Measurements from ENCODE around the gene CIZ1. TPM values are rescaled to one million over a fixed set of nuclear protein-coding genes. Genes with fewer than 3 reads are reported as not detected.
"Not testable (repeated sequence)": the region's sequence is repeated elsewhere in the genome, so short reads cannot be mapped to it uniquely, and the experiment has no call there.

CIZ1 gene, protein sequence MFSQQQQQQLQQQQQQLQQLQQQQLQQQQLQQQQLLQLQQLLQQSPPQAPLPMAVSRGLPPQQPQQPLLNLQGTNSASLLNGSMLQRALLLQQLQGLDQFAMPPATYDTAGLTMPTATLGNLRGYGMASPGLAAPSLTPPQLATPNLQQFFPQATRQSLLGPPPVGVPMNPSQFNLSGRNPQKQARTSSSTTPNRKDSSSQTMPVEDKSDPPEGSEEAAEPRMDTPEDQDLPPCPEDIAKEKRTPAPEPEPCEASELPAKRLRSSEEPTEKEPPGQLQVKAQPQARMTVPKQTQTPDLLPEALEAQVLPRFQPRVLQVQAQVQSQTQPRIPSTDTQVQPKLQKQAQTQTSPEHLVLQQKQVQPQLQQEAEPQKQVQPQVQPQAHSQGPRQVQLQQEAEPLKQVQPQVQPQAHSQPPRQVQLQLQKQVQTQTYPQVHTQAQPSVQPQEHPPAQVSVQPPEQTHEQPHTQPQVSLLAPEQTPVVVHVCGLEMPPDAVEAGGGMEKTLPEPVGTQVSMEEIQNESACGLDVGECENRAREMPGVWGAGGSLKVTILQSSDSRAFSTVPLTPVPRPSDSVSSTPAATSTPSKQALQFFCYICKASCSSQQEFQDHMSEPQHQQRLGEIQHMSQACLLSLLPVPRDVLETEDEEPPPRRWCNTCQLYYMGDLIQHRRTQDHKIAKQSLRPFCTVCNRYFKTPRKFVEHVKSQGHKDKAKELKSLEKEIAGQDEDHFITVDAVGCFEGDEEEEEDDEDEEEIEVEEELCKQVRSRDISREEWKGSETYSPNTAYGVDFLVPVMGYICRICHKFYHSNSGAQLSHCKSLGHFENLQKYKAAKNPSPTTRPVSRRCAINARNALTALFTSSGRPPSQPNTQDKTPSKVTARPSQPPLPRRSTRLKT
- 95.1 TPM for polyA plus RNA-seq
- long read RNA-seq, donor 1, partial matches to known transcripts = 0 of 6 reads
- long read RNA-seq, donor 1, other reads (novel, unspliced or antisense) = 0 of 6 reads
- long read RNA-seq, donor 2, transcript CIZ1-204 (17 exons, 2,984 nt) = major isoform, 7 of 56 reads
- long read RNA-seq, donor 2, partial matches to known transcripts = 43 of 56 reads
- long read RNA-seq, donor 2, other reads (novel, unspliced or antisense) = 0 of 56 reads
- long read RNA-seq, donor 3 = 0 reads
- long read RNA-seq, donor 4 = 0 reads
- long read RNA-seq, donor 5, partial matches to known transcripts = 0 of 3 reads
- long read RNA-seq, donor 5, other reads (novel, unspliced or antisense) = 0 of 3 reads
- long read RNA-seq, donor 6, transcript CIZ1-220 (3 exons, 843 nt) = minor isoform, 5 of 275 reads
- long read RNA-seq, donor 6, transcript CIZ1-204 (17 exons, 2,984 nt) = major isoform, 7 of 275 reads
- long read RNA-seq, donor 6, partial matches to known transcripts = 192 of 275 reads
- long read RNA-seq, donor 6, other reads (novel, unspliced or antisense) = 69 of 275 reads
- long read RNA-seq, donor 7, partial matches to known transcripts = 7 of 13 reads
- long read RNA-seq, donor 7, other reads (novel, unspliced or antisense) = 0 of 13 reads
- long read RNA-seq, donor 8, partial matches to known transcripts = 22 of 29 reads
- long read RNA-seq, donor 8, other reads (novel, unspliced or antisense) = 0 of 29 reads
- long read RNA-seq, donor 9, partial matches to known transcripts = 6 of 11 reads
- long read RNA-seq, donor 9, other reads (novel, unspliced or antisense) = 0 of 11 reads
- long read RNA-seq, donor 10, partial matches to known transcripts = 9 of 19 reads
- long read RNA-seq, donor 10, other reads (novel, unspliced or antisense) = 0 of 19 reads
- long read RNA-seq, donor 11, partial matches to known transcripts = 96 of 104 reads
- long read RNA-seq, donor 11, other reads (novel, unspliced or antisense) = 0 of 104 reads

DNA sequence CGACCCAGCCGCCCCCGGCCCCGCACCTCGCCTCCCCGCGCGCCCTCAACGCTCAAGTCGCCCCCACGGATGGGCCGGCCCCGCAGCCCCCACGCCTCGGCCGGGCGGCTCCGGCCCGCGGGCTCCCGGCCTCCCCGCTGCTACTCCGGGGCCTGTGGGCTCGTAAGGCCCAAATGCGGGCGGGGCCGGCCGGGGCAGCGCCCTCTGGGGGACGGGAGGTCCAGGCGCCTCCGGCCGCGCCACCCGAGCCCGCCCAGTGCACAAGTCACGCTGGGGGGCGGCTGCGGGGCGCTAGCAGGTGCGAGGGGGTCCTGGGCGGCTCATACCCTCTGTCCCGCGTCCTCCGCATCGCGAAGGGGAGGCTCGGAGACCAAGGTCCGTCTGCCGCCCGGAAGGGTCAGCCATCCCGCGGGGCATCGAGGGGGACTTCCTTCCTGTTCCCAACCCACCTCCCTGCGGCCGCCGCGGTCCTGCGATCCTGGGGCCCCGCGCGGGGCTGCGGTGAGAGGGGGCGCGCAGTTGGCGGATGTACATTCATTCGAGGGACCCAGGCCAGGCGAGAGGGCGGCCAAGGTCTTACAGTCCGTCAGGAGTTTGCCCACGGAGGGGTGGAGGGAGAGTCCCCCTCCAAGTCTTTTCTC, at the start of gene CIZ1:
TSS of gene CIZ1 (minus strand) at position 167 of the 641 bp plus-strand sequence. CDS start 715 bp downstream, outside the sequence.
- Histone ChIP-seq H3K4me3 (ENCODE audit: low read length) (peak within 1 kb of the TSS; percentile 97), H3K9me3 (ENCODE audit: control insufficient read depth, low read depth, low read length) (no peaks in the 10 kb centered on the region), H3K36me3 (ENCODE audit: control insufficient read depth, insufficient read depth, low read length) (peaks cover 20% of the 10 kb centered on the region), H3K4me1 (ENCODE audit: control insufficient read depth, insufficient read depth, low read length) (peaks cover 14% of the 10 kb centered on the region), H3K27me3 (ENCODE audit: control insufficient read depth, insufficient read depth, low read length) (no peaks in the 10 kb centered on the region), H3K27ac (ENCODE audit: low read length) (peak within 1 kb of the TSS; percentile 88)
- WGBS (ENCODE audit: insufficient coverage, low lambda C conversion rate) = no CpG with 5 or more reads among the region's 71 CpGs
- DNase-seq = peak; percentile 76 to 89

DNA sequence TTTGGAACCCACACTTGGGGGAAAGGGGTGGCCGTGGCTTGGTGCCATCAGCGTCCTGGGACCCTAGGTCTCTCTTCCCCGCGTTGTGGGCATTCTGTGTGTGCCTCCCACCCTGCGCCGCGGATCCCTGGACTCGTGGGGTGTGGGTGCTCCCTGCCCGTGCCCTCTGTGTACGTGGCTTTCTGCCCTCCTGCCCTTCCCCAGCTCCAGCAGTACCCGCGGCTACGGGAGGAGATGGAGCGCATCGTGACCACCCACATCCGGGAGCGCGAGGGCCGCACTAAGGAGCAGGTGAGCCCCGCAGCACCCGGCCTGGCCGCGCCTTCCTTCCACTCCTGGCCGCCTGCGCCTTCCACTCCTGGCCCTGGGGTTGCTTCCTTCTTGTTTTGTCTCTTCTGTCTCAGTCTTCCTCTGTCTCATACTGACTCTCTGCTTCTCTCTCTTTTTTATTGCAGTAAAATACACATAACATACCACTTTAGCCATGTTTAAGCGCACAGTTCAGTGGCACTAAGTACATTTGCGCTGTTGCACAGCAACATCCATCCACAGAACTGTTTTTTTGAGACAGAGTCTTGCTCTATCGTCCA, 42.5 kb upstream of the CIZ1 start:
- no peaks in the 10 kb centered on the region for H3K4me1 ChIP-seq (ENCODE audit: control insufficient read depth, insufficient read depth, low read length)
- DNase-seq = no peak
- no peaks in the 10 kb centered on the region for H3K27me3 ChIP-seq (ENCODE audit: control insufficient read depth, insufficient read depth, low read length)
- H3K9me3 ChIP-seq (ENCODE audit: control insufficient read depth, low read depth, low read length) = no peaks in the 10 kb centered on the region
- no peak overlapping the region for H3K4me3 ChIP-seq (ENCODE audit: low read length)
- H3K36me3 ChIP-seq (ENCODE audit: control insufficient read depth, insufficient read depth, low read length) = peaks cover 3% of the 10 kb centered on the region
- no peak overlapping the region for H3K27ac ChIP-seq (ENCODE audit: low read length)
- no CpG with 5 or more reads among the region's 28 CpGs for WGBS (ENCODE audit: insufficient coverage, low lambda C conversion rate)

DNA sequence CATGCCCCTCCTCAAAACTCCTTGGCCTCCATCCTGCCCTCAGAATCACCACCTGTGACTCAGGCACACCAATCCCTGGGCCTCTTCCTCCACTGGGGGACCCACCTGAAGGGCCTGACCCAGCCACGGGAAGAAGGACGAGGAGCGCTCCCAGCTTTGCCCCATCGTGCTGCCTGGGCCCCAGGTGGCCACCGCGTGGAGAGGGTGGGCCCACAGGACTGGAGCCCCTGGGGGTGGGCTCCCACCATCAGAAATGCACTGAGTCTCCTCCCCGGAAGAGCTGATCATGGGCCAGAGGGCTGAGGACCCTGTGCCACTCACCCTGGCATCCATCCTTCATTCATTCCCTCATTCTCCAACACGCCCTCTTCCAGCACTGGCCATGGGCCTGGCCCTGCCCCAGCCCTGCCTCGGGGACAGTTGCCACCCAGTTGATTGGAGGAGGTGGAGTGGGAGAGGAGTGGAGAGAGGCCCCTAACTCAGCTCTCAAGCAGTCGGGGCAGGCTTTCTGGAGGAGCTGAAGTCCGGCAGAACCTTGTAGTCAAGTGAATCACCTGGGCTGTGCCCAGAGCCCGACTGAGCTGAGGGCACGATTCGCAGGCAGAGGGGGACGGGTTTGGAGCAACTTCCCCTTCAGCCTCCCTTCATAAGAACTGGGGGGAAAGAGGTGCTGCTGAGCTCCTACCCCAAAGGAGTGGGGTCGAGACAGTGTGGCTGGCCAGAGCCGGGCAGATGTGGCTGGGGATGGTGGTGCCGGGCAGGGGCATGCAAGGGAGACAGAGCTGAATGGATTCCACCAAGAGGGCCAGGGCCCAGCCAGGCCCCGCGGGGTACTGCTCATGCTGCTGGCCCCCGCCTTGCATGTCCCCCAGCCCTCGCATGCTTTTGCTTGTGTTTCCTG, 41.4 kb upstream of the CIZ1 start:
- peaks cover 3% of the 10 kb centered on the region for H3K36me3 ChIP-seq (ENCODE audit: control insufficient read depth, insufficient read depth, low read length)
- no peaks in the 10 kb centered on the region for H3K27me3 ChIP-seq (ENCODE audit: control insufficient read depth, insufficient read depth, low read length)
- no peak overlapping the region for H3K4me3 ChIP-seq (ENCODE audit: low read length)
- H3K9me3 ChIP-seq (ENCODE audit: control insufficient read depth, low read depth, low read length) = no peaks in the 10 kb centered on the region
- H3K27ac ChIP-seq (ENCODE audit: low read length) = no peak overlapping the region
- WGBS (ENCODE audit: insufficient coverage, low lambda C conversion rate) = 92% methylated on average over 2 of the region's 22 CpGs
- H3K4me1 ChIP-seq (ENCODE audit: control insufficient read depth, insufficient read depth, low read length) = no peaks in the 10 kb centered on the region
- no peak for DNase-seq

DNA sequence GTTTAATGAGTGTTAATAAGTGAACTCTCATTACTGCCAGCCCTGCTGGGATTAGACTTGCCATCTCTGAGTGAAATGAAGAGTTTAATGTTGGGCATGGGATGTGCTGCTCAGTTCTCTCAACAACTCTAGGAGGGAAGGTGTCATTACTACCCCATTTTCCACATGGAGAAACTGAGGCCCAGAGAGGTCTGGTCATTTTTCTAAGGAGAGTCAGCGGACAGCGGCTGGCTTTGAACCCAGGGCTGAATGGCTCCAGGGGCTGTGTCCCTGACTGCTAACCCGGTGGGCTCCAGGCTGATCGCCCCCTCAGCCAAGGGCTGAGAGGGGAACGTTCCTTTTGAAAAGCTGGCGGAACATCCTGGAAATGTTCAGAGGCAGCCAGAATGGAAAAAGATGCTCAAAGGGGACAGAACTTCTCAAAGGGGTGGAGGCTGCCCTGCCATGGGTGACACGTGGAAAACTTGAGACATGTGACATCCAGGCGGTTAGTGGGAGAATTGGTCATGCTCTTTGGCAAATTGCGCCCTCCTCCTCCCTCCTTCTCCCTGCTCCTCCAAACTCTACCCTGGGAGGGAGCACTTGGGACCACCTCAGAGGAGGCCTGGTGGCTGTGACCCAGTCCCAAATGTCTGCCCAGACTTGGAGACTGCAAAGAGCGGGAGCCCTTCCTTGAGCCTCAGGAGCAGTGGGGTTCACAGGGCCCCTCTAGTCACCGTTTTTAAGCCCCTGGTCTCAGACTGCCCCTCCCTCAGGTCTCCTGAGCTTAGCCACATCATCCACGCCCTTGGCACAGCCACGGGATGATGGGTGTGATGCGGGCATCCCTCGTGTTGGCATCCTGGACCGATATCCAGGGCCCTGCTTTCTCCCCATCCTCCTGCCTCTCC, 40.5 kb upstream of the CIZ1 start:
- no peak for DNase-seq
- Histone ChIP-seq H3K4me1 (ENCODE audit: control insufficient read depth, insufficient read depth, low read length) (no peaks in the 10 kb centered on the region), H3K27me3 (ENCODE audit: control insufficient read depth, insufficient read depth, low read length) (no peaks in the 10 kb centered on the region), H3K27ac (ENCODE audit: low read length) (no peak overlapping the region), H3K4me3 (ENCODE audit: low read length) (no peak overlapping the region), H3K9me3 (ENCODE audit: control insufficient read depth, low read depth, low read length) (no peaks in the 10 kb centered on the region), H3K36me3 (ENCODE audit: control insufficient read depth, insufficient read depth, low read length) (peaks cover 3% of the 10 kb centered on the region)
- WGBS (ENCODE audit: insufficient coverage, low lambda C conversion rate) = no CpG with 5 or more reads among the region's 16 CpGs

DNA sequence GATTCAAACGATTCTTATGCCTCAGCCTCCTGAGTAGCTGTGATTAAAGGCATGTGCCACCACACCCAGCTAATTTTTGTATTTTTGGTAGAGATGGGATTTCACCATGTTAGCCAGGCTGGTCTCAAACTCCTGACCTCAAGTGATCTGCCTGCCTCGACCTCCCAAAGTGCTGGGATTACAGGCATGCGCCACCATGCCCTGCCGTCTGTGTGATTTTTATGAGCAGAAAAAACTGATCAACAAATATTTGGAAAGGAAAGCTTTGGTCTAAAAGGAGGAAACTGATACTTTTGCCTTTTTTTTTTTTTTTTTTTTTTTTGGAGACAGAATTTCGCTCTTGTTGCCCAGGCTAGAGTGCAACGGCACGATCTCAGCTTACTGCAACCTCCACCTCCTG, 39.5 kb upstream of the CIZ1 start:
- H3K36me3 ChIP-seq (ENCODE audit: control insufficient read depth, insufficient read depth, low read length); H3K4me3 ChIP-seq (ENCODE audit: low read length); H3K9me3 ChIP-seq (ENCODE audit: control insufficient read depth, low read depth, low read length); H3K4me1 ChIP-seq (ENCODE audit: control insufficient read depth, insufficient read depth, low read length); H3K27ac ChIP-seq (ENCODE audit: low read length); DNase-seq; H3K27me3 ChIP-seq (ENCODE audit: control insufficient read depth, insufficient read depth, low read length): not testable (repeated sequence)
- no CpG with 5 or more reads among the region's 7 CpGs for WGBS (ENCODE audit: insufficient coverage, low lambda C conversion rate)

DNA sequence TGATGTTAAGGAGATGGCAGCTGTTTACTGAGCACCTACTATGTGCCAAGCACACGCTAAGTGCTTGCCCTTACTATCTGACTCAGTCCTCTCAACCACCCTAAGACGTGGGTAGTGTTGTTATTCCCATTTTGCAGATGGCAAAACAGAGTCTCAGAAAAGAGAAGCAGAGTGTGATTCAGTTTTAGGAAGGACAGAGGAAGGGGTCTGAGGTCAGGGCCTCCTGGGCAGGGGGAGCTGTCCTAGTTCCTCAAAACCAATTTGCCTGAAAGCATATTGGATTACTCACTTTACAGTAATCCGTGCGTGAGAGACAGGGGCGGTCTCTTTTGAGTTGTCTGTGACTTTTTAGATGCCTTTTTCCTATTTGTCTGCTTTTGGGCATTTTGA, 35.0 kb upstream of the CIZ1 start:
- no peak overlapping the region for H3K27ac ChIP-seq (ENCODE audit: low read length)
- no peaks in the 10 kb centered on the region for H3K9me3 ChIP-seq (ENCODE audit: control insufficient read depth, low read depth, low read length)
- no peak overlapping the region for H3K4me3 ChIP-seq (ENCODE audit: low read length)
- H3K36me3 ChIP-seq (ENCODE audit: control insufficient read depth, insufficient read depth, low read length) = peaks cover 19% of the 10 kb centered on the region
- DNase-seq = no peak
- H3K4me1 ChIP-seq (ENCODE audit: control insufficient read depth, insufficient read depth, low read length) = no peaks in the 10 kb centered on the region
- H3K27me3 ChIP-seq (ENCODE audit: control insufficient read depth, insufficient read depth, low read length) = no peaks in the 10 kb centered on the region
- WGBS (ENCODE audit: insufficient coverage, low lambda C conversion rate) = no CpG with 5 or more reads among the region's 5 CpGs

DNA sequence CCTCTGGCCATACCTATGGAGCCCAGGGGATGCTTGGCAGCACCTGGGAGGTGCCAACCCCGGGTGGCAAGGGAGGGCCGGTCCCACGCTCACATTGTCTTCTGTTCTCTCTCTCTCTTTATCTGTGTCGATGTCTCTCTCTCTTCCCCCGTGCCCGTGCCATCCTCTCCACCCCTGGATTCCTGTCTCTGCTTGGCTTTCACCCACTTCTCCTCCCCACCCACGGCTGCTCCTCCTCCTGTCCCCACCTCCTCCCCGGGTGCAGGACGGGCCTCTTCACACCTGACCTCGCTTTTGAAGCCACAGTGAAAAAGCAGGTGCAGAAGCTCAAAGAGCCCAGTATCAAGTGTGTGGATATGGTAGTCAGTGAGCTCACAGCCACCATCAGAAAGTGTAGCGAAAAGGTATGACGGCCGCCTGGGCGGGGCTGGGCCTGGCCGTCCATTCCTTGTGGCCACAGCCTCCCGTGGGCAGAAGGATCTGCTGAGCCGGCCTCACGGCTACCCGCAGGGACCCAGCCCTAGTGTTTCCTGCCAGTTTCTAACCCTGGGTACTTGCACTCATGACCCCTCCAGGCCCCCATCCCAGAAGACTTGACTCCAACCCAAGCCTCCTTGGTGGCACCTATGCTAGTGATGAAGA, 34.5 kb upstream of the CIZ1 start:
- Histone ChIP-seq H3K4me3 (ENCODE audit: low read length) (no peak overlapping the region), H3K27ac (ENCODE audit: low read length) (no peak overlapping the region), H3K9me3 (ENCODE audit: control insufficient read depth, low read depth, low read length) (no peaks in the 10 kb centered on the region), H3K36me3 (ENCODE audit: control insufficient read depth, insufficient read depth, low read length) (peaks cover 21% of the 10 kb centered on the region), H3K27me3 (ENCODE audit: control insufficient read depth, insufficient read depth, low read length) (no peaks in the 10 kb centered on the region), H3K4me1 (ENCODE audit: control insufficient read depth, insufficient read depth, low read length) (no peaks in the 10 kb centered on the region)
- WGBS (ENCODE audit: insufficient coverage, low lambda C conversion rate) = 85% methylated on average over 3 of the region's 19 CpGs
- no peak for DNase-seq
